RWPE2 (cell line): ENCODE results near the gene TMEM178B.

Experiments
- ATAC-seq: fragments of 200-7000 bp; cut with Tn5 transposase; 3 replicates; pipeline ENCODE4 v1.9.1; 2021; ENCODE audit warnings: low read depth
- DNase-seq: peaks from one replicate; pipeline ENCODE4 v3.0.0-alpha.2; 2020; ENCODE audit warnings: low spot score
- H3K27ac ChIP-seq: fragments of 450-650 bp; 2 replicates; pipeline ENCODE4 v1.5.1; 2017; ENCODE audit warnings: mild to moderate bottlenecking; ENCODE audit not compliant: poor library complexity, severe bottlenecking
- H3K27me3 ChIP-seq: fragments of 250-450 bp; sonication (Bioruptor Pico); 2 replicates; pipeline ENCODE4 v1.5.1; 2021; ENCODE audit warnings: mild to moderate bottlenecking, moderate library complexity; ENCODE audit not compliant: insufficient read depth, poor library complexity, severe bottlenecking
- H3K36me3 ChIP-seq: fragments of 250-450 bp; sonication (Bioruptor Pico); 2 replicates; pipeline ENCODE4 v1.5.1; 2020; ENCODE audit warnings: low read depth, mild to moderate bottlenecking, moderate library complexity
- H3K4me1 ChIP-seq: fragments of 250-450 bp; sonication (Bioruptor Pico); 2 replicates; pipeline ENCODE4 v1.5.1; 2021; ENCODE audit warnings: mild to moderate bottlenecking, moderate library complexity; ENCODE audit not compliant: insufficient read depth, poor library complexity, severe bottlenecking
- H3K4me3 ChIP-seq: fragments of 250-450 bp; sonication (Bioruptor Pico); 2 replicates; pipeline ENCODE4 v1.5.1; 2021; ENCODE audit warnings: mild to moderate bottlenecking, moderate library complexity; ENCODE audit not compliant: severe bottlenecking
- H3K9me3 ChIP-seq: fragments of 250-450 bp; sonication (Bioruptor Pico); 2 replicates; pipeline ENCODE4 v1.5.1; 2021; ENCODE audit warnings: mild to moderate bottlenecking, moderate library complexity; ENCODE audit not compliant: severe bottlenecking
- CTCF ChIP-seq: fragments of 450-650 bp; IDR thresholded peaks from one replicate; pipeline ENCODE4 v1.5.1; 2017; ENCODE audit warnings: mild to moderate bottlenecking, moderate library complexity; ENCODE audit not compliant: poor library complexity, severe bottlenecking

The TMEM178B gene

DNA sequence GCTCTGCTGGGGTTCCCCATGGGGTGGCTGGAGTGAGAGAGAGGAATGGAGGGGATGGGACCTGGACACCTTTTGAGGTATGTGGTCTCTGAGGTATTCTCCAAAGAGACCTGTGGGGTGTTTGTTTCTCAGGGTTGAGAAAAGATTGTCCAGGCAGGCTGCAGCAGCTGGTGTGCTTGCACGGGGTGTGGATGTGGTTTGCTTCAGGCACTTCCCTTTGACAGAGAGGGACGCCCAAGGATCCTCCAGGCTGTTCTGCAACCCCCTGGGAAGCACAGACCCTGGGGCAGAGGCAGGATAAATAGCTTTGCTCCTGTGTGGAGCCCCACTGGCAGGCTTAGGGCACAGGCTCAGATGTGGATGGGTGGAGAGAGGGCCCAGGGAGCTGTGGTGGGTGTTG is 362.3 kb downstream of the TMEM178B start:
- DNase-seq (no peak), ATAC-seq (no peak)
- H3K27me3 ChIP-seq, result no peaks in the 10 kb centered on the region
- H3K4me3 ChIP-seq, result no peak overlapping the region
- no peaks in the 10 kb centered on the region for H3K4me1 ChIP-seq
- no peak overlapping the region for H3K27ac ChIP-seq
- no peaks in the 10 kb centered on the region for H3K9me3 ChIP-seq
- H3K36me3 ChIP-seq, result no peaks in the 10 kb centered on the region
- TF ChIP-seq CTCF, result no peak

DNA sequence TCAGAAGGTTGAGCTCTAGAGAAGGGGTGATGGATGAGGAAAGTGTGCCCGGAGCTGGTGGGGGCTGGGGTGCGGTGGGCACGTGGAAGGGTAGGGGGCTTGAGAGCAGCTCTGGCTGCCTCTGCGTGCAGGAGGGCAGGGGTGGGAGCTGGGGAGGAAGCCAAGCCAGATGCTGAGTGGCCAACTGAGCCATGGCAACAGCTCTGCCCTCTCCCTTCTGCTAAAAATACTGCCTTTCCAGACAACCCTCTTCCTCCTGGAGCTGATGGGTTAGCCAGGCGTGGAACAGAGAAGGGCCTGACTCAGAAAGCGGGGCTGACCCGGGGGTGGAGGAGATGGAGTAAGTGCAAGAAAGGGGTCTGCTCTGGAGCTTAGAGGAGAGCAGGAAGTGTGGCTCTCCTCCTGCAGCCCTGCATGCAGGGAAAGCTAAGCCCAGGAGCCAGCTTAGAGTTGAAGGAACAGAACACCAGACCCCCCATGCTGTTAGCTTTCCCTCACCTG is 362.8 kb downstream of the TMEM178B start:
- no peaks in the 10 kb centered on the region for H3K36me3 ChIP-seq
- H3K27ac ChIP-seq, result no peak overlapping the region
- TF ChIP-seq CTCF, result no peak

GRCh38 chr7:141439164-141439563 is 365.3 kb downstream of the TMEM178B start:
- Histone ChIP-seq H3K4me1 (no peaks in the 10 kb centered on the region), H3K9me3 (no peaks in the 10 kb centered on the region), H3K27me3 (no peaks in the 10 kb centered on the region), H3K4me3 (no peak overlapping the region), H3K36me3 (no peaks in the 10 kb centered on the region), H3K27ac (no peak overlapping the region)
- DNase-seq (no peak), ATAC-seq (no peak)
- TF ChIP-seq CTCF, result no peak

More for the DNA sequence above, 362.8 kb downstream of the TMEM178B start:
- DNase-seq, result no peak
- H3K9me3 ChIP-seq, result no peaks in the 10 kb centered on the region
- no peak for ATAC-seq
- no peaks in the 10 kb centered on the region for H3K4me1 ChIP-seq
- H3K4me3 ChIP-seq, result no peak overlapping the region
- H3K27me3 ChIP-seq, result no peaks in the 10 kb centered on the region

- Histone ChIP-seq H3K27me3 (no peaks in the 10 kb centered on the region), H3K4me1 (no peaks in the 10 kb centered on the region), H3K27ac (no peak overlapping the region), H3K4me3 (no peak overlapping the region), H3K36me3 (no peaks in the 10 kb centered on the region), H3K9me3 (no peaks in the 10 kb centered on the region)
- ATAC-seq (no peak), DNase-seq (no peak)
- TF ChIP-seq CTCF, result no peak
Measured at GRCh38 chr7:141439776-141440175, 365.9 kb downstream of the TMEM178B start.

- Histone ChIP-seq H3K4me1 (no peaks in the 10 kb centered on the region), H3K36me3 (no peaks in the 10 kb centered on the region), H3K27me3 (no peaks in the 10 kb centered on the region), H3K27ac (no peak overlapping the region), H3K4me3 (no peak overlapping the region), H3K9me3 (no peaks in the 10 kb centered on the region)
- no peak for DNase-seq
- no peak for ATAC-seq
- TF ChIP-seq CTCF, result no peak
Measured at GRCh38 chr7:141441837-141442627, 368.2 kb downstream of the TMEM178B start.
